Measurements from ENCODE around the gene RAB1B.

Gene RAB1B

GRCh38 chr11:66325263-66325671, 56.8 kb downstream of the RAB1B start:
- DNase-seq: no peak

DNA sequence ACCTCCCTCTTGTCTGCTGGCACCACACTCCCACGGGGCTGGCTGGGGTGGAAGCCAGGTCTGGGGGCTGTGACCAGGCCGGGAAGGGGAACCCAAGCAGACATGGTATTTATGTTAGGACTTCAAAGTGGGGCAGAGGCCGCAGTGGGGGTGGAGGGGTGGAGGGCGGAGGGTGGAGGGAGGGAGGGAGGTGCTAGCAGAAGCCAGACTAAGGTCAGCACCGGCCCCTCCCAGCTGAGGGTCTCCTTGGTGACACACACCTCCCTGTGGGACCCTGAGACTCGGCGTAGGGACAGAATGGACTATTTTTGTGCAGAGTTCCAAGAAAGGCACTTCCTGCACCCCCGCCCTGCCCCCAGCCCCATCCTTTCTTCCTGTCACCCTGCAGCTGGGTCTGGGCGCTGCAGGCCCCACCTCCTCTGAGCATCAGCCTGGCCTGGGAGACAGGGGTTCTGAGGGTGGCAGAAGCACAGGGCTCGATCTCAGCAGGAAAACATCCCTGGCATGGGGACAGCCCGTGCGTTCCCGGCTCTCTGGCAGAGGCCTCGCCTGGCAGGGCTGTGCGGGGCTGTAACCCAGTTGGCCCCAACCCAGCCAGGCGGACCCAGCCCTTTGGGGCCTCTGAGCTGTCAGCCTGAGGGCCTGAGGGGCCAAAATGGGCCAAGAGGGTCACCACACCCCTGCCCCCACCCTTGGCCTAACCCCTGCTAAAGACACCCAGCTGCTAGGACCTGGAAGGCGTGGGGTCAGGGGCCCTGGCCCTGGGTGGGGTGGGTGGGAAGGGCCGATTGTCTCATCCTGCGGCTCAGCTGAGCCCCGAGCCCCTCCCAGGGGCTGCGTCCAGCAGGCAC, 58.0 kb downstream of the RAB1B start:
- DNase-seq: no peak

Measured in NCI-H526 (cell line).